Ishikawa (cell line): ENCODE results near the gene ZNF564.

Experiments
- CEBPB ChIP-seq: IDR thresholded peaks from 2 replicates; pipeline ENCODE4 v1.6.1; 2012
- CREB1 ChIP-seq: IDR thresholded peaks from 2 replicates; pipeline ENCODE4 v1.6.1; 2012; ENCODE audit warnings: low read depth
- EGR1 ChIP-seq: IDR thresholded peaks from 2 replicates; pipeline ENCODE4 v1.6.1; 2012
- EP300 ChIP-seq: IDR thresholded peaks from 2 replicates; pipeline ENCODE4 v1.6.1; 2012; ENCODE audit warnings: borderline replicate concordance
- MAX ChIP-seq: IDR thresholded peaks from 2 replicates; pipeline ENCODE4 v1.6.1; 2012
- NFIC ChIP-seq: IDR thresholded peaks from 2 replicates; pipeline ENCODE4 v1.6.1; 2012
- RAD21 ChIP-seq: IDR thresholded peaks from 2 replicates; pipeline ENCODE4 v1.6.1; 2012; ENCODE audit warnings: low read depth
- REST ChIP-seq: IDR thresholded peaks from 2 replicates; pipeline ENCODE4 v1.6.1; 2012; ENCODE audit warnings: low read depth, mild to moderate bottlenecking
- TAF1 ChIP-seq: IDR thresholded peaks from 2 replicates; pipeline ENCODE4 v1.6.1; 2012; ENCODE audit warnings: low read depth, mild to moderate bottlenecking
- TCF12 ChIP-seq: IDR thresholded peaks from 2 replicates; pipeline ENCODE4 v1.6.1; 2012; ENCODE audit warnings: low read depth
- TEAD4 ChIP-seq: IDR thresholded peaks from 2 replicates; pipeline ENCODE4 v1.6.1; 2012
- USF1 ChIP-seq: IDR thresholded peaks from 2 replicates; pipeline ENCODE4 v1.6.1; 2012
- YY1 ChIP-seq: IDR thresholded peaks from 2 replicates; pipeline ENCODE4 v1.6.1; 2012; ENCODE audit warnings: low read depth

The ZNF564 gene

GRCh38 chr19:12478234-12478941, 72.9 kb downstream of the ZNF564 start:
- TF ChIP-seq REST (no peak), RAD21 (no peak), EP300 (no peak), YY1 (no peak), EGR1 (no peak), TCF12 (no peak), CEBPB (no peak), TAF1 (no peak), USF1 (no peak), NFIC (no peak), TEAD4 (no peak), MAX (no peak), CREB1 (no peak)
